H1 (cell line): ENCODE measurements around the gene SRPRB.

Experiments
- ATF3 ChIP-seq: IDR thresholded peaks from 2 replicates; pipeline ENCODE4 v1.6.1; 2011; ENCODE audit warnings: low read depth, mild to moderate bottlenecking, low read length; ENCODE audit not compliant: insufficient read depth
- CTCF ChIP-seq, 3 experiments: IDR thresholded peaks; 1 replicate in 2 of 3; 2 replicates in 1 of 3; pipeline versions ENCODE4 v1.5.1 to v1.6.1; 2011; ENCODE audit warnings: low read length in 3 of 3, mild to moderate bottlenecking in 3 of 3, inconsistent platforms in 2 of 3, low read depth in 1 of 3, moderate library complexity in 1 of 3; ENCODE audit not compliant: insufficient read depth in 1 of 3; ENCODE audit errors: control extremely low read depth in 1 of 3
- POLR2A ChIP-seq, 2 experiments: IDR thresholded peaks; 1 replicate in 1 of 2; 2 replicates in 1 of 2; pipeline ENCODE4 v1.6.1; 2011; ENCODE audit warnings: low read depth in 2 of 2, low read length in 2 of 2, mild to moderate bottlenecking in 2 of 2; ENCODE audit errors: control extremely low read depth in 1 of 2

- no peak for TF ChIP-seq ATF3
- no peak for TF ChIP-seq CTCF (IDR thresholded peaks at IDR 0.05; ENCODE audit: control extremely low read depth in 1 of 3, insufficient read depth in 1 of 3, low read depth in 1 of 3, low read length in 3 of 3)
- TF ChIP-seq POLR2A (IDR thresholded peaks at IDR 0.05; ENCODE audit: control extremely low read depth in 1 of 2, low read depth in 2 of 2, low read length in 2 of 2) = no peak
Observed at GRCh38 chr3:133845127-133845526, 39.5 kb downstream of the SRPRB start.
